NCI-H2227 (cell line): Measurements from ENCODE around the gene LYRM7.
"Not testable (repeated sequence)": the region's sequence is repeated elsewhere in the genome, so short reads cannot be mapped to it uniquely, and the experiment has no call there.

Experiments
- DNase-seq: peaks from one replicate; lab custom pipeline; 2025; ENCODE audit not compliant: unreplicated experiment; lab: John Stamatoyannopoulos, UW

Gene LYRM7

DNA sequence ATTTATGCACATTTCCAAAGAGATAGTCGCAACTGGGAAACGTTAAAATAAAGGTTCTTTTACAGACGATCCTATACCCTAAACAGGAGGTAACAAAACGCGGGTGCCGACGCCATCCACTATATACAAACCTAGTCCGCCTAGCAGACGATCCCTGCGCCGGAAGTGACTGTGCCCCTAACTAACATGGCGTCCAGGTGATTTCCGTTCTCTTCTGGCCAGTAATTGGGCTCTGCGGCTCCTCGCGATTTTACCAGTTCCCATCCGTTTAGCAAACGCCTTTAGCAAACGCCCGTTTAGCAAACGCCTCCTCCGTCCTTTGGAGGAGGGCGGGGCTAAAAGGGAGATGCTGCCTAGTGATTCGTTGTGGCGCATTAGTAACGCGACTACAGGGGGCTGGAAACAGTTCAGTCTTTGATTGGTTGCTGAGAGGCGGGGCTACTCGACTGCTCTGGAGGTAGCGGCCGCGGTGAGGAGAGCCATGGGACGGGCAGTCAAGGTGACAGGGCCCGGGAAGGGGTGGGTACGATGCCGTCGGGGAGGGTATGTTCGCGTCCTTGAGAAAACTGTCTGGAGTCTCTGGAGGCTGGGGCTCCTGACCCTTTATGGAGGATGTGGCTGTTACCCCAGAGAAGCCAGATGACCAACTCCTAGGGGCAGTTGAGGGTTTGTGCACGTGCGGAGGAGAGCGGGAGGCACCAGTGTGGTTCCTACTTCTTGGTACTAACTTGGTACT, at the start of gene LYRM7:
Gene LYRM7 (plus strand): TSS at position 405 of the 736 bp plus-strand sequence. CDS start 77 bp downstream, at position 482.
- peak; percentile 98 for DNase-seq

DNA sequence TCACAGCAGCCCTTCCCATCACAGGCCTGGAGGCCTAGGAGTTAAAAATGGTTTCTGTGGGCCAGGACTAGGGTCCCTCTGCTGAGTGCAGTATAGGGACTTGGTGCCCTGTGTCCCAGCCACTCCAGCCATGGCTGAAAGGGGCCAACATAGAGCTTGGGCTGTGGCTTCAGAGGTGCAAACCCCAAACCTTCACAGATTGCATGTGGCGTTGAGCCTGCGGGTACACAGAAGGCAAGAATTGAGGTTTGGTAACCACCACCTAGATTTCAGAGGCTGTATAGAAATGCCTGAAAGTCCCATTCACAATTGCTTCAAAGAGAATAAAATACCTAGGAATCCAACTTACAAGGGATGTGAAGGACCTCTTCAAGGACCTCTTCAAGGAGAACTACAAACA, 43.5 kb upstream of the LYRM7 start:
- not testable (repeated sequence) for DNase-seq

DNA sequence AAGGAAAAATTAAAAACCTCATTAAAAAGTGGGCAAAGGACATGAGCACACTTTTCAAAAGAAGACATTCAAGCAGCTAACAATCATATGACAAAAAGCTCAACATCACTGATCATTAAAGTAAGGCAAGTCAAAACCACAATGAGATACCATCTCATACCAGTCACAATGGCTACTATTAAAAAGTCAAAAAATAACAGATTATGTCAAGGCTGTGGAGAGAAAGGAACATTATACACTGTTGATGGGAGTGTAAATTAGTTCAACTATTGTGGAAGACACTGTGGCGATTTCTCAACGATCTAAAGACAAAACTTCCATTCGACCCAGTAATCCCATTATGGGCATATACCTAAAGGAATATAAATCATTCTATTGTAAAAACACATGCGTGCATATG, 41.4 kb upstream of the LYRM7 start:
- no peak for DNase-seq

DNA sequence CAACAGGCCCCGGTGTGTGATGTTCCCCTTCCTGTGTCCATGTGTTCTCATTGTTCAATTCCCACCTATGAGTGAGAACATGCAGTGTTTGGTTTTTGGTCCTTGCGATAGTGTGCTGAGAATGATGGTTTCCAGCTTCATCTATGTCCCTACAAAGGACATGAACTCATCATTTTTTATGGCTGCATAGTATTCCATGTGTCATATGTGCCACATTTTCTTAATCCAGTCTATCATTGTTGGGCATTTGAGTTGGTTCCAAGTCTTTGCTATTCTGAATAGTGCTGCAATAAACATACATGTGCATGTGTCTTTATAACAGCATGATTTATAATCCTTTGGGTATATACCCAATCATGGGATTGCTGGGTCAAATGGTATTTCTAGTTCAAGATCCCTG, 37.7 kb upstream of the LYRM7 start:
- not testable (repeated sequence) for DNase-seq

- DNase-seq = not testable (repeated sequence)
Observed at GRCh38 chr5:131138406-131138805, 32.3 kb upstream of the LYRM7 start.

GRCh38 chr5:131139321-131139720, 31.4 kb upstream of the LYRM7 start:
- DNase-seq = no peak

DNA sequence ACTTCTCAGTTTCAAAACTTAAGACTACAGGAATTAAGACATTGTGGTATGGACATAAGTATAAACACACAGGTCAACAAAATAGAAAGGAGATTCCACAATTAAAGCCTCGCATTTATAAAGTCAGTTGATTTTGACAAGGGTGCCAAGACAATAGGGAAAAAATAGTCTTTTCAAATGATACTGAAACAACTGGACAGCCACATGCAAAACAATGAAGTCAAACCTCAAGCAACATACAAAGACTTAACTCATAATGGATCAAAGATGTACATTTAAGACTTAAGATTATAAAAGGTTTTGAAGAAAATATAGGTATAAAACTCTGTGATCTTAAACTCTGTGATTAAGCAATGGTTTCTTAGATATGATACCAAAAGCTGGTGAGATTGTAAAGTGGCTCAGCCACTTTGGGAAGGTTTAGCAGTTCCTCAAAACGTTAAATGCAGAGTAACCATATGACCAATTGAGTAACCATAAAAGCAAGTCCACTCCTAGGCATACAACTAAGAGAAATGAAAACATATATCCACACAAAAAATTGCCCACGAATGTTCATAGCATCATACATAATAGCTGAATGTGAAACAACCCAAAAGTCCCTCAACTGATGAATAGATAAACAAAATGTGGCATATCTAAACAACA, 27.6 kb upstream of the LYRM7 start:
- no peak for DNase-seq

DNA sequence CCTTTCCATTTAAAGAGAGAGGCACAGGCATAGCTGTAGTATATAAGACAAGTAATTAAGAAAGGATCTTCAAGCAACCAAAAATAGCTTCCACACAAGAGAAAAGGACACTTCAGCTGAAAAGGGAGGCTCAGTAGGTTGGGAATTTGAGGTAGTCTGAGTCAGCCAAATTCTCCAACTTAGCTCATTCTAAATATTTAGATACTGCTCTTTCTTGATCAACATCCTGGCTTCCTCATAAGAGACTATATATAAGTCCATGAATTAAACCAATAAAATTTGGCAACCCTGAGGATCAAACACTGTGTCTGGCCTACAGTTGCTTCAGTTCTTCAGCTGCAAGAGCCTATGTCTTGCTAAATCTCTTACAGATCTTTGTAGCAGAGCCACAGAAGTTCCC, 23.5 kb upstream of the LYRM7 start:
- no peak for DNase-seq

DNA sequence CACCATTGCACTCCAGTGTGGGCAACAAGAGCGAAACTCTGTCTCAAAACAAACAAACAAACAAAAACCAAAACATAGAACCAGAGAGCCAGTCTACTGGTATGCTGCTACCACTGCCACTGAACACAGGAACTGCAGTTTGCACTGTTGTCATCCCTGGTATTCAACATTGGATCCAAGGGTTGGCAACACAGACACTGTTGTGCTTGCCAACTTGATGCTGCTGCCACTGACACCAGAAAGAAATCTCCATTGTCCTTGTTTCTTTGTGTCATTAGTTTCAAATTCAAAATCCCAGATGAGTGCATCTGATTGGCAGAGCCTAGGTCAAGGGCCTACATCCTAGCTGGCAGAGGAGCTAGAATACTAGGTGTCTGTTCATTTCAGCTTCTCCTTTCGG, 21.9 kb upstream of the LYRM7 start:
- DNase-seq = no peak

DNA sequence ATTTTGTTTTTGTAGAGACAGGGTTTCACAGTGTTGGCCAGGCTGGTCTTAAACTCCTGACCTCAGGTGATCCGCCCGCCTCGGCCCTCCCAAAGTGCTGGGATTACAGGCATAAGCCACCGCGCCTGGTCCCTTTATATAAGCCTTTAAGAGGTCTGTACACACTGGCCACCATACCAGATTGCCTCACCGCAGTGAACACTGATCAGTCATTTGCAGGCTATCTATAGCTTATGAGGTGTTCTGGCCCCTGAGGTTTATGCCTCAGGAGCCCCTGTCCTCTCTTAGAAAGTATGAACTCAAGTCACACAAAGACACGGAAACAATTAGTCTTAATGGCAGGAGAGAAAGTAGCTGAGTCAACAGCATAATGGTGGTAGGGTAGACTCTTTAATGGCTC, 20.3 kb upstream of the LYRM7 start:
- DNase-seq = no peak

GRCh38 chr5:131151216-131151615, 19.5 kb upstream of the LYRM7 start:
- no peak for DNase-seq

GRCh38 chr5:131156385-131156784, 14.4 kb upstream of the LYRM7 start:
- no peak for DNase-seq

- no peak for DNase-seq
Observed at GRCh38 chr5:131156957-131157356, 13.8 kb upstream of the LYRM7 start.

DNA sequence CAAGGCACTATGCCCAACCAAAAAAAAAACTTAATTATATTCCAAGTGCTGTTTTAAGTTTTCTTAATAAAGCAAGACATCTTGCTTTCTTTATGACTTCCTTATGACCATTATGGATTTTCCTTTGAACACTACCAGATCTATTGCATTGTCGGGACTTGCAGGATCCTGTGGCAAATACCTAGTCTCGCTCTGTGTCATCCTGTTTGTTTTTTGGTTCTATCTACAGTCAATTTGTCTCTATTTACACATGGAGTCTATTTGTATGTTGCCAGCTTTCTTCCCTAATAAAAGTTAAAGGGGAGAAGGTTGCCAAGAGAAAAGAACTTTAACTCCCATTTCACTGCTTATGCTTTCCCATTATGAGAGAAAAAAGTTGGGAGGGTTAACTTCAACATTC, 10.6 kb upstream of the LYRM7 start:
- no peak for DNase-seq

DNA sequence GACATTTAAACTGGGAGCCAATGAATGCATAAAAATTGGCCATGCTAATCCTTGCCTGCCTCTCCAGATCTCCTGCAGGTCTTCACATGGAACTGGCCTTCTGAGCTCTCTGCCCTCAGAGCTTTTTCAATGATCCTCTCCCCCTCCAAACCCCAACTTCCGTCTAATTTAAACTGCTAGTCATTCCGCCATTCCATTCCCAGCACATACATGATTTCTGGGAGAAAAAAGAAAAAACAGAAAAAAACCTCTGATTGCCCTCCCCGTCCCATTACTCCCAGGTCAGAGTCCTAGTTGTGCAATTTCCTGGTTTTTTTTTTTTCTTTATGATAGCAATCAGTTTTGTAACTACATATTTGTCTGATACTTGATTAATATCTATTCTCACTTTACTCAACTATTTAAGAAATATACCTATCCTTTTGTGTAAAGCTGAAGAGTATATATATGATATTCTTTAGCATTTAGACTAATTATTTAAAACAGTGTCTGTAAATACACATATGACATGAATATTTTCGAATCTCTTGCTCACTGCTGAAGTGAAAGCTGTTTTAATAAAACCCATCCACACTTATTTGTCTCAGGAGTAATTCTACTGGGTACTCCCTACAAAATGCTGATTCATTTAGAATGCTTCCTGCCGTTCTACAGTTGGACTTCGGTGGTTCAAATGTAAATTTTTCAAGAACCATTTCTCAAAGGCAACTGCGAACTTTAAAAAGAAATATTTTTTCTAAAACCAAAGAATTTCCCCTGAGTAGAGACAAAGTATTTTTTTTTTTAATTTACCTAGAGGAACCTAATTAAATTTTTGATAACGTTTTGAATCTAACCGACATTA, 7.2 kb upstream of the LYRM7 start:
- DNase-seq = no peak

GRCh38 chr5:131164191-131165118, 6.3 kb upstream of the LYRM7 start:
- DNase-seq = peak; percentile 45

GRCh38 chr5:131165119-131165727, 5.5 kb upstream of the LYRM7 start, which contains the start of gene HINT1:
Gene HINT1, minus strand, starts transcription at chr5:131165256. Its CDS starts 51 bp downstream, at chr5:131165205.
- DNase-seq = peak; percentile 93

- DNase-seq = no peak
Observed at GRCh38 chr5:131167615-131168014, 3.1 kb upstream of the LYRM7 start.

GRCh38 chr5:131169810-131170539, 769 bp upstream of the LYRM7 start:
- no peak for DNase-seq
